ENCODE data around the gene TRMT61A.
"Not testable (repeated sequence)": the region's sequence is repeated elsewhere in the genome, so short reads cannot be mapped to it uniquely, and the experiment has no call there.

Gene TRMT61A

DNA sequence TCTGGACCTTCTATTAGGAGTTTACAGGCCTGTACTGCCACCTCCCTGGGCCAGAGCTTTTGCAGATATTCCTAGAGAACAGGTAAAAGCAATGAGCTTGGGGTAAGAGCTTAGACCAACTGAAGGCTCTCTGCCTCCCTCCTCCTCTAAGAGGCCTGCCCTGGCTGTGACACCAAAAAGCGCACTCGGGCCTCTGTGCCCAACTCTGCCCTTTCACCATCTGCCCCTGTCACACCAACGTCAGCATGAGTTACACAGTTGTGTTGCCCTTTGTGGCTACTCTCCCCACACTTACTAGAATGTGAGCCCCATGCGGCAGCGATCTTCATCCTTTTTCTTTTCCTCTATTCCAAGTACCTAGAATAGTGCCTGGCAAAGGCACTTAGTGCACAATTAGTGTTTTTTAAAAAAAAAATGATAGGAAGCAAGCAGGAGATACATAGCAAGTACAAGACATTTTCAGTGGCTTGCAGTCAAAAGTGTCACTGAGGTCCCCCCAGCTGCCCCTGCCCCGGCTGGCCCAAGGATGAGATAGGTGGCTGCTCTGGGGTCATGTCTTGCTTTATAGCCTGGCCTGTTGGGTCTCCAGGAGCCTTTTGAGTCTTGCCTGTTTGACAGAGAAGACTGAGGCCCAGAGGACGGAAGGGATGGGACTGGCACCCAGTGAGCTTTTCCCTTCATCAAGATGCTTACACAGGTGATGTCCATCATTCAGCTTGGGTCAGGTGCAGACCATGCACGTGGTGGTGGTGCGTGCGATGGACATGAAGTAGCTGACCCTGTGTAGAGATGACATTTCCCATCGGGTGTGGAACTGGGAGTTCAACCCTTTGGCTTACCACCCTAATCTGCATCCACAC, 18.9 kb upstream of the TRMT61A start:
- DNase-seq: no peak

DNA sequence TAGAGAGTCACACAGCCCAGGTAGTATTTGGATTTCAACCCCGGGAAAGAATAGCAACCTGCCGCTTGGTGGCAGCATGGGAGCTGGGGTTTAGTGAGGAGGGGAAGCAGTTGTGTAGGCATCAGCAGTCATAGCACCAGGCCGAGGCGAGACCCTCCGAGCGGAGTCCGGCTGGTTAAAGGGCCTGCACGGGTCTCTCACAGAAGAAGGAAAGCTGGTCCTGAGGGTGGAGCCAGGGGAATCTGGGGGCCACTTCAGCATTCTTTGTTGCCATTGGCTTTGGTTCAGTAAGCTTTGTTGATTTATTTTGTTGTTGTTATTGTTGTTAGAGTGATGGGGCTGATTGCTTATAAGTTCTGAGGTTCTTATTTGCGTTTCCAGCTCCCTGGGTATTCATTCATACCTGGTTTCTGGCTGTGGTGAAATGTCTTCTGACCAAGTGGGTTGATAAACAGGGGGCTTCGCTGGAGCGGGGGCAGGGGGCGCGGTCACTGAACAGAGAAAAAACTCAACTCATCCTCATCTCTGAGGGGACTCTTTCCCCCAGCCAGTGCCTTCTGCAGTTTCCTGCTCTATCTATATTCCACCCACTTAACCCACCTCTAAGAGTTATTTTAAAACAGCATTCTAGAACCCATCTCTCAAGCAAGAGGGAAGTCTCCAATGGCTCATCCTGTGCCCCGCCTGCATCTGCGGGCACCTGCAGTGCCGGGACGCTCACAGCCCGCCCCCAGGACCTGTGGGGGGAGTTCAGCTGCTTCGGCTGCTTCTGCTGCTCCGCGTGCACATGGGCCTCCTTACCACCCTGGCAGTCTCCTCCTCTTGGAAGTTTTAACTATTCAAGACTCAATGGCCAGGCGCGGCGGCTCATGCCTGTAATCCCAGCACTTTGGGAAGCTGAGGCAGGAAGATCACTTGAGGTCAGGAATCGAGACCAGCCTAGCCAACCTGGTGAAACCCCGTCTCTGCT, 18.0 kb upstream of the TRMT61A start:
- no peak for DNase-seq

DNA sequence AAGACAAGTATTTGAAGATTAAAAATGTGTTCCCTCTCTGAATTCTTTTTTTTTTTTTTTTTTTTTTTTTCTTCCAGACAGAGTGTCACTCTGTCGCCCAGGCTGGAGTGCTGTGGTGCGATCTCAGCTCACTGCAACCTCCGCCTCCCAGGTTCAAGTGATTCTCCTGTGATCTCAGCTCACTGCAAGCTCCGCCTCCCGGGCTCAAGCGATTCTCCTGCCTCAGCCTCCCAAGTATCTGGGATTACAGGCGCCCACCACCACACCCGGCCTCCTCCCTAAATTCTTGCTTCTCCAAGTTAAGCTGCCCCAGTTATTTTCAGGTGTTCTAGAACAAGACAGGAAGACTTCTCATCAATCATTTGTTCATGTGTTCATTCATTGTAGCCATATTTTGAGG, 16.8 kb upstream of the TRMT61A start:
- not testable (repeated sequence) for DNase-seq

DNA sequence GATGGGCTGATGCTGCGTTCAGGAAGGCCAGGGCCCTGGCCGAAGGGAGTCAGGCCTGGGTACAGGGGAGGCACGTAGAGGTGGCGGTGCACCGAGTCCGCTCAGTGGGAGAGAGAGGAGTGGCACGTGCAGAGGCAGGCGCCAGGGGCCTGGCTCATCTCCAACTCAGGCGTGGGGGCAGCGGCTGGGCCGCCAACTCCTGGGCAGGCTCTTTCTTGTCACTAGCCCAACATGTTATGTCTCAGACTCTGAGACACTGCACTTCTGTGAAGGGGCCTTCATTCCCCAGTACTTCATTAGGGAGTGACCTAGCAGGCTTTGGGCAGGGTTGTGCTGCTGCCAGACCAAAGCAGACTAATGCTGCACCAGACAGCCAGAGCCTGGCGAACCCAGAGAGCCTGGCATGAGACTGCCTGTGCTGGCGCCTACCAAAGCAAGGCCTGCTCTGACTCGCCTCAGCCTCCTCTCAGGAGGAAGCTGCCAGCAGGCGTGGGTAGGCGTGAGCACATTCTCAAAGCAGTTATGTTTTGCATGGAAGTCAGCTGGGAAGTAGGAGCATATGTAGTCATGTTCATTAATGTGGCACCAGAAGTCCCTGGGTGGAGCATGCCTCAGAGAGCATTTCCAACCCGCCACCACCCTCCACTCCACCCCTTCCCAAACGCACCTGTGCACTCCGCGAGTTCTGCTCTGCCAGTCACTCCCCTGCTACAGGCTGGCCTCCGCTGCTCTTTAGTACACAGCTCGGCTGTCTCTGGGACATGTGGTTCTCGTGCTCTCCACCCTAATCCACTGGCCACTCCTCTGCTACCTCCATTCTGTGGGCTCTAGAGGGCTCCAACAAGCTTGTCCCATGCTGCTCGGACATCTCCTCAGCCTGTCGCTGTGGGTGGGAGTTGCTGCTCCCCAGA, 16.0 kb upstream of the TRMT61A start:
- DNase-seq: peak; percentile 36

DNA sequence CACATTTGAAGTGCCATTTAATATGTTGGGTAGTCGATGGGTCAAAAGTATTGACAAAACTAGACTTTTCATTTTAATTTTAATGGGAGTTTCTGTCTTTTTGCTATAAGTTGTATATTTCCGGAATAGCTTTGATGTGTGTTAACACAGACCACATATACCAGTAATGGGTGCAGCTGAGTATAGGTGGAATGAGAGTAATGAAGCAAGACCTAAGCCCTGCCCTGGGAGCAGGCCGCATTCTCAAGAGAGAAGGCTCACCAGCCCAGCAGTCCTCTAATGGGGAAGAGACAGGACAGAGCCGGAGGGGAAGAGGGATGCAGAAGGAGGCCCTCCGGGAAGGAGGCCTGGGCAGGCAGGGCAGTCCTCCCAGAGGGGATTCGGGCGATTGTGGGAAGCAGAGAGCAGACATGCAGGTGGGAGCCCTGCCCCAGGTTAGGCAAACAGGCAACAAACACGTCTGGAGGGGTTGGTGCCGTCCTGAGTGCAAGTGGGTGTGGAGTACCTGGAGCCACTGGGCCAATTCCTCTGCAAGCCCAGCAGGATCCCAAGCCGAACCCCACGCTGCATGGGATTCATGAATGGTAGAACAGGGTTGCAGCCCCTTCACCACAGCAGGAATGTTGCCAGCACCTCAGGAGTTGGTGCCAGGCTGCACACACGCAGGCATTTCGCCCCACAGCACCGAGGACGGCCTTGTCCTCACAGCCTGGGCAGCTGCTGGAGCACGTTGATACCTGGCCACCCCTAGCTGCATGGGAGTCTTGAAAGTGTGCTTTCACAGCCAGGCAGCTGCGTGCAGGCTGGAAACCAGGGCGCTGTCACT, 14.2 kb upstream of the TRMT61A start:
- DNase-seq: no peak

DNA sequence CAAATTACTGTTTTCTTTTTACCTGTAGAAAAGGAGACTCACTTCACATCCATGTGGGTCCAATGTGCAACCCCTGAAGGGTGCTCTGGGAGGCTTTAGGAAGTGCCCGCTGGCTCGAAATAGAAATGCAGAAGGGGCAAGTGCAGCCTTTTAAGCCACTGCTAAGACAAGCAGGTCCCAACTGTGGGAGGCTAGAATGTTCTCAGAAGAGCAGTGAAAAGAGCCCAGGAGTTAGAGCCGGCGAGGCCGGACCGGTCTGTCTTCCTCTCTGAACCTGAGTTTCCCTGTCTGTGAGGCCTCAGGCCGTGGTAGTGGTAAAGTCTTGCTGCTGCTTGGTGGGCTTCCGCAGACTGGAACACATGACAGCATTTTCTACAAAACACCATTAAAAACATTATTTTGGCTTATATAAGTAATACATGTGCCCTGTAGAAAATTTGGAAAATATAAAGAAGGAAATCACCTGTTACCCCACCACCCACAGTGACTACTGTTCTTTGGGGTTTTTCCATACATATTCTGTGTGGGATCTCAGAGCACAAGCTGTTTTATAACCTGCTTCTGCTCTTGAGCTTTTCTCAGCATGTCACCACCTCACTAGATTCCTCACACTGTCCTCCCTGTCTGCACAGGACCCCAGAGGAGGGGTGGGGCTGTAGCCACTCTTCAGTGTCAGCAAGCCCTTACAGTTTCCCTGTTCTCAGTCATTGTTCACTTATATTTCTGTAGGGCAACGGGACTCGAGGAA, 12.4 kb upstream of the TRMT61A start:
- no peak for DNase-seq

DNA sequence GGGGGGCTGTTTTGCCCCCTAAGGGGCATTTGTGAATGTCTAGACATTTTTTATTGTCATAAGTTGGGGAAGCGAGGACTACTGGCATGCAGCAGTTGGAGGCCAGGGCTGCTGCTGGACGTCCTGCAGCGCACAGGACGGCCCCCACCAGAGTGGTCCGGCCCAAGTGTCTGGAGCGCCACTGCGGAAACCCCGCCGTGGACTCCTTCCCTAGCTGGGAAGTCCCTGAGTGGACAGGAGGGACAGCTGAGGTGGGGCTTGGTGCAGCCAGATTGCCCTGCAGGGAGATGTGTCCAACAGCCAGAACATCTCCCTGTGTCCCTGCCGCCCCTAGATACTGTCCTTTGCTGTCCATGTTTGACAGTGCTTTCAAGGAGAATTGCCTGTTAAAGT, 11.8 kb upstream of the TRMT61A start:
- DNase-seq: no peak

DNA sequence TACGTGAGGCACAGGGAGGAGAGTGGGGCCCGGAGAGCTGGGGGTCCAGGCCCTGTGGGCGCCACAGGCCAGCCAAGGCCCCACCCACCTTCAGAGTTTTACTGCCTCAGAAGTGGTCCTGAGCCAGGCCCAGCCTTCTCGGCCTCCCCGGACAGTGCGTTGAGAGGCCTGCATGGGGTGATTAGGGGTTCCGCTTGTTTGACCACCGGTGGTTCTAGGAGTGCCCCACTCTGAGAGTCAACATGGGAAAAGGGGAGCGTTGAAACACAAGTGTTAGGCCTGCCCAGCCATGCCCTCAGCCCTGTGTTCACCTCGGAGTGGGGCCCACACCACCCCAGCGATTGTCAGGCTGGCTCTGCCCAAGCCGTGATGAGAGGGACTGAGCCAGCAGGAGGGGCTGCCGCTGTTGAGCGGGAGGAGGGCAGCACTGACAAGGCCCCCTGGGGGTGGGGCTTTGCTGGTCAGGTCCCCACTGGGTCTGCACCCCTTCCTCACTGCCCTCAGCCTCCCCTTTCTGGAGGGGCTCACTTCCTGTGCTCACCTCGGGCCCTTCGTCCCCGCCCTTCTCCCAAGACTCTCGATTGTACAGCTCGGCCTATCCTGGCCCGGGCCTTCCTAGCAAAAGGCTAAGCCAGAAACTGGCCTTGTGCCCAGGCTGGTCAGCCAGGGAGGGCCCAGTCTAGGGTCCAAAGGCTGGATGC, 11.1 kb upstream of the TRMT61A start:
- no peak for DNase-seq

DNA sequence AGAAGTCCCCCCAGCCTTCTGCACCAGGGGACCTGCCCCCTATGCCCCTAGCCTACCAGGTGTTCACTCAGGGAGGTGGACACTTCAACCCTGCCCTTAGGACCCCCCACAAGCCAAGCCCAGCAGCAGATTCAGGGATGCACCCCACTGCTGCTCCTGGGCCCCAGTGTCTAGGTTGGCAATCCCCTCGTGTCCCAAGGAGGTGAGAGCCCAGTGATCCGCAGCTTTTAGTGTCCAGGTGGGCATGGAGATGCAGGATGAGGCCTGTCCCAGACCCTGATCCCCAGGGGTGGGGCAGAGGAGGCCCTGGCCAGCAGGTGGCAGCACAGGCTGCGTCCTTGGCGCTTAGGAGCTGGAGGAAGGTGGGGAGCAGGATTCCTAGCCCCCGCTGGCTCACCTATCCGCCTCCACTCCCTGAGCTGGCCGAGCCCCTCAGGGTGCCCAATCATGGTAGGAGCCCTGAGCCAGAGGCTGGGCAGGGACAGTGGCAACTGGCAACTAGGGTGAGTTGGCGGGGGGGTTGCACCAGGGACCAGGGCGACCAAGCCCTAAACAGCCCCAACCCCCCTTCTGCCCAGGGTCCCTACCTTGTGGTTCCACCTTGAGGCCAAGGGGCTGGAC, 10.5 kb upstream of the TRMT61A start:
- DNase-seq: no peak

DNA sequence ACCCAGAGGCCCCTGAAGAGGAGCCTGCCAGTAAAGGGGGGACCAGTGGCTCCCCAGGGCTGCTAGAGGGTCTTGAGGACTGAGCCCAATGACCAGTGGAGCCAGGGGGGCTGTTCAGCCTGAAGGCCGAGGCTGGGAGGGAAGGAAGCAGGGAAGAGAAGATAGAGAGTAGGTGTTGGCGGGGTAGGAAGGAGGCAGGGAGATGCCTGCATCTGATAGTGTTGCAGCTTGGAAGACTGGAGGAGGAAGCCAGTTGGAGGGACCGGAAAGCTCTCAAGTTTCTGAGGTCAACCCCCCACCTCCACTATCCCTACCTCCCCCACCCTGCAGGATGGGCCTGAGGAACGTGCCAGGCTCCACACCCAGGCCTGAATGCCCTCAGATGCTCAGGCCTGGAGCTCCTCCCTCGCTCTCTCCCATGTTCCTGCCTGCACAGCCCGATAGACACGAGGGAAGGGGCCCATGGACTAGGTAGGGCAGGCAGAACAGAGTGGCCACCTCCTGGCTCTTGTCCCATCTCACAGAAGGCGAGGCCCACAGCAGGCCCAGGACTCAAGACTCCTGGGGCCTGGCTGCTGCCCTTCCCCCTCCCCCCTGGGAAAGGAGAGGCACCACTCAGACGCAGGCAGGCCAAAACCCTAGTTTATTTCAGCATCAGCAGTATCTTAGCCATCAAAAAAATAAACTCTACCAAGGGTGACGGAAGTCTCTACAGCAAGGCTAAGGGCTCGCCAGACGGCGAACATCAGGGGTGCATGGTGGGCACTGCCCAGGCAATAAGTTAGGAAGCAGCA, 9.8 kb upstream of the TRMT61A start:
- DNase-seq: no peak

DNA sequence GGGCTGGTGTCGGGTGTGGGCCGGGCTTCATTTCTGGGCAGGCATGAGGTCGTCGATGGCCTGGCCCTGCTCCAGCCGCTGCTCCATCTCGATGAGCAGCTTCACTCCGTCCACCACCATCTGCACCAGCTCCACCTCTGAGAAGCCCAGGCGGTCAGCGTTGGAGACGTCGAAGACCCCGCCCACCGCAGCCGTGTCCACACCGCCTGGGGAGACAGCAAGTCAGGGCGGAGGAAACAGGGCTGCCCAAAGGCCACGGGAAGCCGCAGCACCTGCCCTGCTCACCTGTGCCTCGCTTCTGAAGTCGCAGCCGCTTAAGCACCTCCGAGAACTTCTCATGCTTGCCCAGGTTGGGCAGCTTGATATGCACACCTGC, 9.2 kb upstream of the TRMT61A start:
- no peak for DNase-seq

DNA sequence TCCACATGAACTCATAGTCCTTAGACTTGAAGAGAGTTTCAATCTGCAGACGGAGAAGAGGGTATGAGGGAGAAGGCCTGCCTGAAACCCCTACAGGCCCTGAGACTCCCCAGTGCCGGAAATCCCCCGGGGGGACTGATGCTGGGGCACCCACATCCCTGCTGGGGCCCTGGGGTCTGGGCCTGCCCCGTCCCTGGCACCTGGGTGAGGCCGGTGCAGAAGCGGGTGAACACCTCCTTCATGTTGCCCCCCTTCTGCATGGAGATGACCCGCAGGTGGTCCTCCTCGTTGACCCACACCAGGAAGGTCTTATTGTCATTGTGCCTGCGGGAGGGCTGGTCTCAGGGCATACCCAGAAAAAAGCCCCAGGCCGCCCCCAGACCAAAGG, 8.7 kb upstream of the TRMT61A start:
- no peak for DNase-seq

DNA sequence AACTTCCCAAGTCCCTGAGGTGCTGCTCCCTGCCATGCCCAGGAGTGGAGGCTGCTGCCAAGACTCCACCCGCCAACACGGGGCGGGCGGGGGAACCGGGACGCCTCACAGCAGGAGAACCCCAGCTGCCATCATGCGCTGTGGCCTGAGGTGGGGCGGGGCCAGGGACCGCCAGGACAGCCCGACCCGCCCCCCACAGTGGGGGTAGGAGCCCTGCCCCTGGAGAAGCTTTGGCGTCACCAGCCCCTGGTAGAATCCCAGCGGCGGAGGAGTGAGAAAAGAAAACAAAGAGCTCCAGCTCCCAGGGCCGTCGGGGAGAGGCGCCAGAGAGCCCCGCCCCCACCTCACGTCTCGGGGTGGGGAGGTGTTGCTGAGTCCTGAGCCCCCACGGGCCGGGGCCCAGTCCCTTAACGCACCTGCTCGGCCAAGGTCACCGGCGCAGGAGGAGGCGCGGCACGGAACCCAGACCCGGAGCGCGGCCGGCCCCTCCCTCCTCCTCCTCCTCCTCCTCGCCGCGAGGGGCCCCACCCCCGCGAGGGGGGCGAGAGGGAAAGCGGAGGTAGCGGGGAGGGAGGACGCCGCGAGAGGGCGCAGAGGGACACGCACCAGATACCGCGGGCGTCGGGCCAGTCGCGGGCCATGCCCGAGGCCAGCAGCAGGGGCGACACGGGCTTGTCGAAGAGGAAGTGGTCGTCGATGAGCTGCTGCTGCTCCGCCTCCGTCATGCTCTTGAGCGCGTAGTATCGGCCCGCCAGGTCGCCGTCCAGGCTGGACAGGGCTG, 8.1 kb upstream of the TRMT61A start:
- DNase-seq: peak; percentile 17

DNA sequence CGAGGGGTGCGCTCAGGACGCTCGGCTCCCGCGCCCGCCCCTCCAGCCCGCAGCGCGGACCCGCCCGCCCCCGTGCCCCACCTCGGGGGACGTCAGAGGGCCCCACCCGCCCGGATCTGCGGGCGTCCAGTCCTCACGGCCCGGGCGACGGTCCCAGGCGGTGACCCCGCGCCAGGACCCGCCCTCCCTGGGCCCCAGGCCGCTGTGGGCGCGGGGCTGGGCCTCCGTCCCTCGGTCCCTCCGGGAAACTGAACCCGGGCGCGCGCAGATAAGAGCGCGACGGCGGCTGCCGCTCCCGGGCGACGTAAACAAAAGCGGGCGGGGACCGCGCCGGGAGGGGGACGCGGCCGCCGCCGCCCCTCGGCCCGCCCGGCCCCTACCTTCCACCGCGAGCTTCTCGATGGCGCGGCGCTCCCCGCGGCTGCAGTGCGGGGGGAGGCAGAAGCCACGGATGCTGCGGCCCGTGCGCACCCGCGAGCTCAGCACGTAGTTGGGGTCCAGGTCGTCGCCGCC, 7.5 kb upstream of the TRMT61A start:
- DNase-seq: no peak

DNA sequence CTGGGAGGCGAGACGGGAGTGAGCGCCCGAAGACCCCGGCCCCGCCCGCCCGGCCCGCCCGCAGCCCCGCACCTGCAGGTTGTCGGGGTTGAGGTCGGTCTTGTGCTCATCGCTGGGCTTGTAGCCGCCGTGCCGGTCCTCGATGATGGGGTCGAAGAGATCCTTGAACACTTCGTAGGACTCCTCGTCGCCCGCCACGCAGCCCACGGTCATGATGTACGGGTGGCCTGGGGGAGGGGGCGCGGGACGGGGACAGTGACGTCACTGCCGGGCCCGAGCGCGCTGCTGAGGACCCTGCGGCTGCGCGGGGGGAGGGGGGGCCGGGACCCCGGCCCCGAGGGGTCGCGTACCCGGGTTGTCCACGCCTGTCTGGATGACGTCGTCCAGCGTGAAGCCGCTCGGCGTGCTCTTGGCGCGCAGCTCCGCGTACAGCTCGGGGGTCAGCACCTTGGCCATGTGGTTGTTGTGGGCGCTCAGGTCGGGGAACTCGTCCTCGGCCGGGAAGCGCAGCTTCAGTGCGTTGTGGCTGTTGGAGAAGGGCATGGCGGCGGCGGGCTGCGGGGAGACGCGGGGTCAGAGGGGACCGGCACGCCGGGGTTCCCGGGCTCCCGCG, 6.9 kb upstream of the TRMT61A start:
- no peak for DNase-seq

DNA sequence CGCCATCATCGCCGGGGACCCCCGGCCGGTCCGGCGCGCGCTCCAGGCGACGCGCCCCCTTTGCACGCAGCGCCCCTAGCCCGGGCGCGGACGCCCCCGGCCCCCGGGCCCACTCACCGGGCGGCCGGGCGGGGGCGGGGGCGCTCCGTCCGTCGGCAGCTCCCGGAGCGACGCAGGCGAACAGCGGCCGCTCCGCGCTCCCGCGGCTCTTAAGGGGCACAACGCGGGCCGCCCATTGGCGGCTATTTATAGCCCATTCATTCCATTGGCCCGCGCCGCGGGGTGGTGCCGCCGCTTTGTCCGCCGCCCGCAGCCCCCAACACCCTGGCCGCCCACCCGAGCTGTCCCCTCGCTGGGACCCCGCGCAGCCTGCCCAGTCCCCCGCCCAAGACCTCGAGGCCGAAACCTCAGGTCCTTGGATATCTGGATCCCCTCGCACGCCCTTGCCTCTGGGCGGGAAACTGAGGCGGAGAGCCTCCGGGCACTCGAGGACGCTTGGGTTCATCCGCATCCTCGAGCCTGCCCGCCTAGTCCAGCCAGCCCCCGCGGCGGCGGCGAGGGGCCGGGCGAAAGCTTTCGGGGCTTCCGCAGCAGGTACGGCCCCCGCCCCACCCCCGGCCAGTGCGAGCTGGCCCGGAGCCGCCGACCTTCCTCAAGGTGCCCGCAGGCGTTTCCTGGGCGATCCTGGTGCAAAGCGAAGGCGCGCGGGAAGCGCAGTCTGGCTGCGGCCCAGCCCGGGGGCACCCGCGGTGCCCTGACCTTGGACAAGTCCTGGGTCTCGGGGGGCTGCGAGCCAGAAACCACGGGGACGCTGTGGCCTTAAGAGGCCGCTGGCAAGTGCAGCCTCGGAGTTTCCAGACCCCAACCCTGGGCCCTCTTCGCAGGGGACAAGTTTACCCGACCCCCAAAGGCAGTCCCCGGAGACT, 6.1 kb upstream of the TRMT61A start, which contains the start of gene CKB:
CKB (minus strand) TSS at position 182 of the 926 bp plus-strand sequence. CDS start 337 bp downstream, outside the sequence.
- peak; percentile 4 for DNase-seq

All from NCI-H2029 treated with DMSO at 0.1 percent for 48 hours (cell line).